K562 (cell line): ENCODE data around the gene IARS2. TPM values are rescaled to one million over a fixed set of nuclear protein-coding genes. Genes with fewer than 3 reads are reported as not detected.
A peak's percentile ranks its signal among the peaks of the same experiment; 100 is the strongest.

Source experiments
- CREM ChIP-seq: IDR thresholded peaks from 2 replicates; pipeline ENCODE4 v1.6.1; 2014; ENCODE audit warnings: antibody characterized with exemption, low read depth
- ELF2 ChIP-seq: fragments of 250-450 bp; sonication (Bioruptor Pico); IDR thresholded peaks from 2 replicates; pipeline ENCODE4 v1.5.0; 2021; ENCODE audit warnings: mild to moderate bottlenecking
- ETV6 ChIP-seq, 3 experiments: fragments of 150-350 bp in 1 of 3; sonication (generic) in 1 of 3; formaldehyde crosslinking in 1 of 3; IDR thresholded peaks; 2 replicates each; pipeline versions ENCODE4 v1.6.1 to v1.8.0; 2014 to 2022; ENCODE audit warnings: borderline replicate concordance in 2 of 3, low read depth in 2 of 3, antibody characterized with exemption in 1 of 3, low read length in 1 of 3, mild to moderate bottlenecking in 1 of 3, missing genetic modification reagents in 1 of 3
- GTF2E2 ChIP-seq: fragments of 200-800 bp; sonication (Bioruptor generic); IDR thresholded peaks from 2 replicates; pipeline ENCODE4 v1.6.1; 2016; ENCODE audit warnings: missing genetic modification characterization, missing compliant biosample characterization
- MIER1 ChIP-seq: fragments of 450-650 bp; IDR thresholded peaks from 2 replicates; pipeline ENCODE4 v1.6.1; 2016; ENCODE audit warnings: antibody characterized with exemption, mild to moderate bottlenecking, low read depth
- POLR2A ChIP-seq: fragments of 450-650 bp; conservative IDR thresholded peaks from 2 replicates; pipeline ENCODE4 v1.6.1; 2016
- RBM14 ChIP-seq: fragments of 200-400 bp; formaldehyde crosslinking; IDR thresholded peaks from 2 replicates; pipeline ENCODE4 v1.6.1; 2018; ENCODE audit warnings: low read depth, mild to moderate bottlenecking, low read length, moderate library complexity, borderline replicate concordance; ENCODE audit not compliant: insufficient read depth
- RFX5 ChIP-seq: IDR thresholded peaks from 2 replicates; pipeline ENCODE4 v1.6.1; 2011; ENCODE audit warnings: low read depth, mild to moderate bottlenecking, improper control_type of control experiment, low read length
- TAF7 ChIP-seq: fragments of 450-650 bp; IDR thresholded peaks from 2 replicates; pipeline ENCODE4 v1.6.1; 2016; ENCODE audit warnings: missing genetic modification characterization, missing compliant biosample characterization
- TARDBP ChIP-seq: fragments of 450-650 bp; IDR thresholded peaks from 2 replicates; pipeline ENCODE4 v1.6.1; 2016
- TEAD4 ChIP-seq, 2 experiments: sonication (generic) in 1 of 2; formaldehyde crosslinking in 1 of 2; IDR thresholded peaks; 2 replicates each; pipeline versions ENCODE4 v1.6.1 to v1.8.0; 2012 to 2022; ENCODE audit warnings: borderline replicate concordance in 1 of 2, inconsistent platforms in 1 of 2, low read length in 1 of 2, mild to moderate bottlenecking in 1 of 2, missing genetic modification reagents in 1 of 2
- YBX1 ChIP-seq: fragments of 450-650 bp; IDR thresholded peaks from 2 replicates; pipeline ENCODE4 v1.7.1; 2016; ENCODE audit warnings: mild to moderate bottlenecking
- ZC3H11A ChIP-seq: IDR thresholded peaks from 2 replicates; pipeline ENCODE4 v1.6.1; 2012; ENCODE audit warnings: low read depth, low read length, improper control_type of control experiment
- polyA plus RNA-seq, 8 experiments: library from polyadenylated mRNA; depleted of rRNA in 4 of 8; stranded (reverse) in 5 of 8; unstranded in 3 of 8; fragments of >200 nt; fragmentation: Nextera tagmentation in 2 of 8; fragmentation: Illumina TruSeq in 1 of 8; extraction: Ambion mirVana in 2 of 8; extraction: Trizol in 1 of 8; gene quantifications; 2 replicates each; pipeline versions ENCODE4 v1.2.1 to v1.2.3, GENCODE V29; 2011 to 2014; ENCODE audit warnings: inconsistent platforms in 1 of 8, missing spikeins in 1 of 8
- total RNA-seq, 7 experiments: library from RNA; depleted of rRNA in 6 of 7; stranded (reverse); fragments of >200 nt in 6 of 7; fragmentation: Illumina TruSeq in 2 of 7; extraction: Trizol in 2 of 7; gene quantifications; 2 replicates each; pipeline versions ENCODE4 v1.2.1 to v1.2.3, GENCODE V29; 2011 to 2021; ENCODE audit warnings: low replicate concordance in 1 of 7
- TF ChIP-seq, protein P1 (sequence below): fragments of 250-450 bp; sonication (Bioruptor Pico); IDR thresholded peaks from 2 replicates; pipeline ENCODE4 v1.4.0; 2020; ENCODE audit warnings: mild to moderate bottlenecking, moderate library complexity
- TF ChIP-seq, protein P2 (sequence below): fragments of 450-650 bp; IDR thresholded peaks from 2 replicates; pipeline ENCODE4 v1.6.1; 2018; ENCODE audit not compliant: partially characterized antibody
- TF ChIP-seq, protein P3 (sequence below): IDR thresholded peaks from 2 replicates; pipeline ENCODE4 v1.6.1; 2011; ENCODE audit not compliant: insufficient read length; ENCODE audit errors: extremely low read depth

IARS2 gene
- total and polyA plus RNA-seq, 9 of the 15 experiments (the other 6 are each of a cell fraction or from before 2014, with no cell fraction given), result 39.6 to 127 (median 93.8) TPM

GRCh38 chr1:220089650-220090556, 4.0 kb upstream of the IARS2 start, which contains the start of gene BPNT1 (continued):
- TF ChIP-seq TAF7 (tag), result no peak
- TF ChIP-seq RBM14, result no peak
- TF ChIP-seq ETV6 (IDR thresholded peaks at IDR 0.05; ENCODE audit: borderline replicate concordance in 1 of 2, low read depth in 2 of 2, low read length in 1 of 2), result no peak
- TF ChIP-seq ETV6 (CRISPR knock-in tag; IDR thresholded peaks at IDR 0.05; ENCODE audit: borderline replicate concordance), result no peak
- no peak for TF ChIP-seq MIER1
- TF ChIP-seq, protein P1, sequence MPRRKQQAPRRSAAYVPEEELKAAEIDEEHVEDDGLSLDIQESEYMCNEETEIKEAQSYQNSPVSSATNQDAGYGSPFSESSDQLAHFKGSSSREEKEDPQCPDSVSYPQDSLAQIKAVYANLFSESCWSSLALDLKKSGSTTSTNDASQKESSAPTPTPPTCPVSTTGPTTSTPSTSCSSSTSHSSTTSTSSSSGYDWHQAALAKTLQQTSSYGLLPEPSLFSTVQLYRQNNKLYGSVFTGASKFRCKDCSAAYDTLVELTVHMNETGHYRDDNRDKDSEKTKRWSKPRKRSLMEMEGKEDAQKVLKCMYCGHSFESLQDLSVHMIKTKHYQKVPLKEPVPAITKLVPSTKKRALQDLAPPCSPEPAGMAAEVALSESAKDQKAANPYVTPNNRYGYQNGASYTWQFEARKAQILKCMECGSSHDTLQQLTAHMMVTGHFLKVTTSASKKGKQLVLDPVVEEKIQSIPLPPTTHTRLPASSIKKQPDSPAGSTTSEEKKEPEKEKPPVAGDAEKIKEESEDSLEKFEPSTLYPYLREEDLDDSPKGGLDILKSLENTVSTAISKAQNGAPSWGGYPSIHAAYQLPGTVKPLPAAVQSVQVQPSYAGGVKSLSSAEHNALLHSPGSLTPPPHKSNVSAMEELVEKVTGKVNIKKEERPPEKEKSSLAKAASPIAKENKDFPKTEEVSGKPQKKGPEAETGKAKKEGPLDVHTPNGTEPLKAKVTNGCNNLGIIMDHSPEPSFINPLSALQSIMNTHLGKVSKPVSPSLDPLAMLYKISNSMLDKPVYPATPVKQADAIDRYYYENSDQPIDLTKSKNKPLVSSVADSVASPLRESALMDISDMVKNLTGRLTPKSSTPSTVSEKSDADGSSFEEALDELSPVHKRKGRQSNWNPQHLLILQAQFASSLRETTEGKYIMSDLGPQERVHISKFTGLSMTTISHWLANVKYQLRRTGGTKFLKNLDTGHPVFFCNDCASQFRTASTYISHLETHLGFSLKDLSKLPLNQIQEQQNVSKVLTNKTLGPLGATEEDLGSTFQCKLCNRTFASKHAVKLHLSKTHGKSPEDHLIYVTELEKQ (CRISPR knock-in tag), result no peak
- no peak for TF ChIP-seq GTF2E2 (tag)
- TF ChIP-seq ZC3H11A, result no peak
- no peak for TF ChIP-seq YBX1
- peak; percentile 77 for TF ChIP-seq RFX5
- TF ChIP-seq, protein P2, sequence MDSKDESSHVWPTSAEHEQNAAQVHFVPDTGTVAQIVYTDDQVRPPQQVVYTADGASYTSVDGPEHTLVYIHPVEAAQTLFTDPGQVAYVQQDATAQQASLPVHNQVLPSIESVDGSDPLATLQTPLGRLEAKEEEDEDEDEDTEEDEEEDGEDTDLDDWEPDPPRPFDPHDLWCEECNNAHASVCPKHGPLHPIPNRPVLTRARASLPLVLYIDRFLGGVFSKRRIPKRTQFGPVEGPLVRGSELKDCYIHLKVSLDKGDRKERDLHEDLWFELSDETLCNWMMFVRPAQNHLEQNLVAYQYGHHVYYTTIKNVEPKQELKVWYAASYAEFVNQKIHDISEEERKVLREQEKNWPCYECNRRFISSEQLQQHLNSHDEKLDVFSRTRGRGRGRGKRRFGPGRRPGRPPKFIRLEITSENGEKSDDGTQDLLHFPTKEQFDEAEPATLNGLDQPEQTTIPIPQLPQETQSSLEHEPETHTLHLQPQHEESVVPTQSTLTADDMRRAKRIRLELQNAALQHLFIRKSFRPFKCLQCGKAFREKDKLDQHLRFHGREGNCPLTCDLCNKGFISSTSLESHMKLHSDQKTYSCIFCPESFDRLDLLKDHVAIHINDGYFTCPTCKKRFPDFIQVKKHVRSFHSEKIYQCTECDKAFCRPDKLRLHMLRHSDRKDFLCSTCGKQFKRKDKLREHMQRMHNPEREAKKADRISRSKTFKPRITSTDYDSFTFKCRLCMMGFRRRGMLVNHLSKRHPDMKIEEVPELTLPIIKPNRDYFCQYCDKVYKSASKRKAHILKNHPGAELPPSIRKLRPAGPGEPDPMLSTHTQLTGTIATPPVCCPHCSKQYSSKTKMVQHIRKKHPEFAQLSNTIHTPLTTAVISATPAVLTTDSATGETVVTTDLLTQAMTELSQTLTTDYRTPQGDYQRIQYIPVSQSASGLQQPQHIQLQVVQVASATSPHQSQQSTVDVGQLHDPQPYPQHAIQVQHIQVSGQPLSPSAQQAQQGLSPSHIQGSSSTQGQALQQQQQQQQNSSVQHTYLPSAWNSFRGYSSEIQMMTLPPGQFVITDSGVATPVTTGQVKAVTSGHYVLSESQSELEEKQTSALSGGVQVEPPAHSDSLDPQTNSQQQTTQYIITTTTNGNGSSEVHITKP, result no peak
- TF ChIP-seq CREM, result peak; percentile 74
- TF ChIP-seq TEAD4 (IDR thresholded peaks at IDR 0.05; ENCODE audit: low read length), result peak; percentile 78
- TF ChIP-seq TEAD4 (CRISPR knock-in tag; IDR thresholded peaks at IDR 0.05; ENCODE audit: borderline replicate concordance), result no peak
- no peak for TF ChIP-seq TARDBP
- TF ChIP-seq, protein P3, sequence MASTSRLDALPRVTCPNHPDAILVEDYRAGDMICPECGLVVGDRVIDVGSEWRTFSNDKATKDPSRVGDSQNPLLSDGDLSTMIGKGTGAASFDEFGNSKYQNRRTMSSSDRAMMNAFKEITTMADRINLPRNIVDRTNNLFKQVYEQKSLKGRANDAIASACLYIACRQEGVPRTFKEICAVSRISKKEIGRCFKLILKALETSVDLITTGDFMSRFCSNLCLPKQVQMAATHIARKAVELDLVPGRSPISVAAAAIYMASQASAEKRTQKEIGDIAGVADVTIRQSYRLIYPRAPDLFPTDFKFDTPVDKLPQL, result no peak
- TF ChIP-seq ELF2 (CRISPR knock-in tag), result no peak
- TF ChIP-seq POLR2A, result peak; percentile 75
